HG03196 (cell line): Measurements from ENCODE around the gene ASB15.

Experiments
- ATAC-seq: cut with Tn5 transposase; IDR thresholded peaks from one replicate; pipeline ENCODE4 v1.9.1; 2021; ENCODE audit not compliant: unreplicated experiment

The ASB15 gene

DNA sequence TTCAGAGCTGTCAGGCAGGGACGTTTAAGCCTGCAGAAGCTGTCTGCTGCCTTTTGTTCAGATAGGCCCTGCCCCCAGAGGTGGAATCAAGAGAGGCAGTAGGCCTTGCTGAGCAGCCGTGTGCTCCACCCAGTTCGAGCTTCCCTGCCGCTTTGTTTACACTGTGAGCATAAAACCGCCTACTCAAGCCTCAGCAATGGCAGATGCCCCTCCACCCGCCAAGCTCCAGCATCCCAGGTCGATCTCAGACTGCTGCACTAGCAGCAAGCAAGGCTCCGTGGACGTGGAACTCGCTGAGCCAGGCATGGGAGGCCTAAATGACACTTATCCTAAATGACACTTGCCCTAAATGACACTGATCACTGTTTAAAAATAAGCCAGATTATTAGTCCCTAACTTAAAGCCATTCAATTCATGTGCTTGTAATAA is 6.8 kb upstream of the ASB15 start:
- ATAC-seq, result no peak

DNA sequence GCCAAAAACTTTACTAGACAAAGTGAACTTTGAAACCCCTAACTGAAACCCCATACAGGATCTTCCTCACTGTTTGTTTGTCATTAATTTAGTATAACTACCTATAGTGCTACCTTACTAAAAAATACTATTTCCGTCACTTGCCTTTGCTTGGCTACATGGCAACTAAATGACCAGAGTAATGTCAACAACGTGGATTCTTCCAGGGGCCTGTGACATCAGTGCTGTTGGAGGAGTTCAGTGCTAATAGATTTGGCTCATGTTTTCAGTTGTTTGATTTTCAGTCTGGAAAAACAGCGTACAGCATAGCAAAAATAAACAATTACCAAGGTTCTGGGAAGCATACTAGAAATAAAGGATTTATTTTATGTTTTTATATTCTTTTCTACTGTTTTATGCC is 3.0 kb upstream of the ASB15 start:
- ATAC-seq, result no peak

GRCh38 chr7:123599766-123600165 is 1.9 kb upstream of the ASB15 start:
- no peak for ATAC-seq

GRCh38 chr7:123600876-123601275 is 745 bp upstream of the ASB15 start:
- ATAC-seq, result no peak

DNA sequence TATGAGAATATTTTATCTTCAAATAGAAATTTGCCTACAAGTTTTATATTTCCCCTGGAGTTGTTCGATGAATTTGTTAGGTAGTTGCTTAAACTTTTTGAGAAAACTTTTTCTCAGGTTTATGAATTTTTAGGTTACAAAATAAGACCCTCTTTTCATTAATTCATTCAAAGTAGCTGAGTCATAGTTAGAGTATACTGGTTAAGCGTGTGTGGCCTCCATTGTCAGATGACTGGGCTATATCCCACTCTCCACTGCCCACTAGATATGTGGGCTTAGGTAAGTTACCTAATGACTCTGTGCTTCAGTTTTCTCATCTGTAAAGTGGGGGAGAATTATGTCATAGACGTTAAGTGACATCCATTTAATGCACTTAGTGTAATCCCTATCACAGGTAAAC is 1.0 kb downstream of the ASB15 start:
- no peak for ATAC-seq

- ATAC-seq, result no peak
Measured at GRCh38 chr7:123604739-123605138, 3.1 kb downstream of the ASB15 start.

DNA sequence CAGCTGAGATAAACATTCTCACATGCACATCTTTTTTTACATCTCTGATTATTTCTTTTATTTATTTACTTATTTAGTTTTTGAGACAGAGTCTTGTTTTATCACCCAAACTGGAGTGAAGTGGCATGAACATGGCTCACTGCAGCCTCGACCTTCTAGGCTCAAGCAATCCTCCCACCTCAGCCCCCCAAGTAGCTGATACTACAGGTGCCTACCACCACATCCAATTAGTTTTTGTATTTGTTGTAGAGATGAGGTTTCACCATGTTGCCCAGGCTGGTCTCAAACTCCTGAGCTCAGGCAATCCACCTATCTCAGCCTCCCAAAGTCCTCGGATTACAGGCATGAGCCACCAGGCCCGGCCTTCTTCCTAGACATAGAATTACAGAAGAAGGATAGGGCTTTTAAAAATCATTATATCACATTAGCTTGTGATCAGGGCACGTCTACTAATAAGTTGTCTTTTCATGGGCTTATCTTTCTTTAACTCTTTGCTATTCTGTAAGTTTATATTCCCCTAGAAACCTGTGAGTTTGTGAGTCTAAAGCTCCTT is 5.9 kb downstream of the ASB15 start:
- ATAC-seq, result no peak

DNA sequence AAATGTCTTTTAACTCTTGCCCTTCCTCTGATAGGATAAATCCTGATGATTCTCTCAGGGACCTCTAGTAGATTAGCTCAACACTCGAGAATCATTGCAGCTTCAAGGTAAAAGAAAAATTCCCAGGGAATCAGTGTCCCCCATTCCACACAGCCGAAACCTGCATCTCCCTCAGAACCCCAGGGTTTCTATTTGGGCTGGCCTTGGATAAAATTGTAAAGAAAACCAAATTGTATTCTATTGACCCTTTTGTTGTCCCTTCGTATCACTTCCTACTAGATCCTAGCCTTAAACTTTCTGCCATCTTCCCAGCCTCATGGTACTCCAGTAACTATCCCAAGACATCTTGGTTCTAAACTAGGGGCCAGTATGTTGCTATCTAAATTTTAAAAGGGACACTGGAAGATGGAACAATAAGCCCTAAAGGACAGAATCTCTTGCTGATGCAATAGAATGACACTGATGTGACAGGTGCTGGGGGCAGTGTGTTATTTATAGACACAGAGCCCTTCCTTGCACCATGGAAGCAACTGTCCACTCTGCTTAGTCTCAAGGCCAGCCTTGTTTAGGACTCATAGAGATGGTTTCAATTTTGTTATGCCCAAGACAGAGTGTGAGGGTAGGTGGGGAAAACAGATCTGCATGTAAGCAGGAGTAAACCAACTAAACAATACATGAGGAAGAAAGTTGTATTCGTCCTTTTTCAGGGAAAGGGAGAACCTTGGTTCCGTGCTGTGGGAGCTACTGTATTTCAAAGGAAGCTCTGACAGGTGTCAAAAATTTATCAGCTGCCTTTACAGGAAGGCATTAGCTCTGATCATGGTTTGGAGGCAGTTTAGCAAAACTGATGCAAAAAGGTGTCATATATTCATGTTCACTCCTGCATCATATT is 7.6 kb downstream of the ASB15 start:
- ATAC-seq, result no peak

GRCh38 chr7:123609883-123610239 is 8.2 kb downstream of the ASB15 start:
- ATAC-seq, result no peak

DNA sequence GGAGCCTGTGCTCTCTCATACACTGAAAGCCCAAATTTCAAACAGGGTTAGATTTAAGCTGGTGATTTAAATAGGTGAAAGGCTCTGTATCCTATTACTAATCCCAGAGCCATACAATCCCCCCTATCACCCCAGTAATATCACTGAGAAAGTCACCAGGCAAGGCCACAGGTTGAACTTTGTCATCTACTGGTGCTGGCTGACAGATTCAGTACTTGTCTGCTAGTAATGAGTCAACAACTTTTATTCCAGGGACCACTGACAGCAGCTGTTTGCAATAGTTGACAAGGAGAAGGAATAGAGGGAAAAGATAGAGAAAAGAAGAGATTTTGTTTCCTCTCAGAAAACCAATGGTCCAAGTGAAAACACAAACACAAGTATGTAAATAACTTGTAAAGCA is 10.4 kb downstream of the ASB15 start:
- no peak for ATAC-seq

GRCh38 chr7:123615344-123615743 is 13.7 kb downstream of the ASB15 start:
- no peak for ATAC-seq

- ATAC-seq, result no peak
Measured at GRCh38 chr7:123616223-123616622, 14.6 kb downstream of the ASB15 start.

GRCh38 chr7:123621707-123622106 is 20.1 kb downstream of the ASB15 start:
- no peak for ATAC-seq

- ATAC-seq, result no peak
Measured at GRCh38 chr7:123622660-123623386, 21.2 kb downstream of the ASB15 start.

- ATAC-seq, result peak; percentile 77
Measured at GRCh38 chr7:123624527-123625183, 23.0 kb downstream of the ASB15 start.

- ATAC-seq, result no peak
Measured at GRCh38 chr7:123625254-123625653, 23.6 kb downstream of the ASB15 start.

GRCh38 chr7:123627851-123628250 is 26.2 kb downstream of the ASB15 start:
- no peak for ATAC-seq

DNA sequence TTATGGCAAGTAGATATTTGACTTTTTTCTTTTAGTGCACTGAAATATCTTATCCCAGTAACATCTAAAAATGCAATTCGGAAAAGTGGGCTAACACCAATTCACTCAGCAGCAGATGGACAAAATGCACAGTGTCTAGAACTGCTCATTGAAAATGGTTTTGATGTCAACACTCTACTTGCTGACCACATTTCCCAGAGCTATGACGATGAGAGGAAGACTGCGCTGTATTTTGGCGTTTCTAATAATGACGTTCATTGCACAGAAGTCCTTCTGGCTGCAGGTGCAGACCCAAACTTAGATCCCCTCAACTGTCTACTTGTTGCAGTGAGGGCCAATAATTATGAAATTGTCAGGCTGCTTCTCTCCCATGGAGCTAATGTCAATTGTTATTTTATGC is 27.2 kb downstream of the ASB15 start:
- no peak for ATAC-seq

GRCh38 chr7:123629281-123629680 is 27.7 kb downstream of the ASB15 start:
- ATAC-seq, result no peak

DNA sequence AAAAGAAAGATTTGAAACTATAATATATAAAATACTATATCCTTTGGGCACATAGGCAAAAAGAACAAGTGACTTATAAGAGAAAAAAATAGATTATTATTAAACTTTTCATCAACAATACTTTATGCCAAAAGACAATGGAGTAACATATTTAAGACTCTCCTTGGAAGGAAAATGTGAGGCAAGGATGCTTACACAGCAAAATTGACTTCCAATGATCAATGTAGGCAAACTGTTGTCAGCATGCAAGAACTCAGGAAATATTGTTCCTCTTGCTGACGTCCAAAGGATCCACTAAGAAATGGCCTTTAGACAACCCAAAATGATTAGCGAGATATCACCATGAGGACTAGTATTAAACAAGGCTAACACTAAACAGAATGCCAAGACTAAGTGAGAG is 31.2 kb downstream of the ASB15 start:
- no peak for ATAC-seq

DNA sequence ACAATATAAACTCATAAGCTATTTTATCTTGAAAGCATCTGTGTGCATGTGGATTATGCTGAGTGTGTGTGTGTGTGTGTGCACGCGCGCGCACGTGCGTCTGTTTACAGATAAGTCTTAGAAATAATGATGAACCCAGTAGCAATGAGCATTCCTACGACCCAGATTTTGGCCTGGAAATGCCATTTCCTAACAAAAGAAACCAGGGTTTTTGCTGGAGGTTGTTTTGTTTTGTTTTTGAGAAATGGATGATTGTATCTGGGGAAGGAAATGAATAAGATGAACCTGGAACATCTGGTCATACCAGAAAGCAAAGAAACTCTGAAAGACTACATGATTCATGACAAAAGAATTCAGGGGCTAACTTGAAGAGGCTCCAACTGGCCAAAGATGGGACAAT is 31.9 kb downstream of the ASB15 start:
- no peak for ATAC-seq
